ENCODE measurements around the gene KRTAP5-2.
"Not testable (repeated sequence)": the region's sequence is repeated elsewhere in the genome, so short reads cannot be mapped to it uniquely, and the experiment has no call there.

Gene KRTAP5-2, protein sequence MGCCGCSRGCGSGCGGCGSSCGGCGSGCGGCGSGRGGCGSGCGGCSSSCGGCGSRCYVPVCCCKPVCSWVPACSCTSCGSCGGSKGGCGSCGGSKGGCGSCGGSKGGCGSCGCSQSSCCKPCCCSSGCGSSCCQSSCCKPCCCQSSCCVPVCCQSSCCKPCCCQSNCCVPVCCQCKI

DNA sequence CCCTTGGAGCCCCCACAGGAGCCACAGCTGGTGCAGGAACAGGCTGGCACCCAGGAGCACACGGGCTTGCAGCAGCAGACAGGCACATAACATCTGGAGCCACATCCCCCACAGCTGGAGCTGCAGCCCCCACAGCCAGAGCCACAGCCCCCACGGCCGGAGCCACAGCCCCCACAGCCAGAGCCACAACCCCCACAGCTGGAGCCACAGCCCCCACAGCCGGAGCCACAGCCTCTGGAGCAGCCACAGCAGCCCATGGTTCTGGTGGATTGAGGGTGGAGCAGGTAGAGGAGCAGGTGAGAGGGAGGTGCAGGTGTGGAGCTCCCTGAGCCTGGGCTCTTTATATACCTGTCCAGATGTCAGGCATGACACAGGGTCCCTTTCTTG, at the start of gene KRTAP5-2:
Gene KRTAP5-2, minus strand, starts transcription at position 301 of the 387 bp plus-strand sequence. Its CDS starts 44 bp downstream, at position 257.
- no peak for ATAC-seq

DNA sequence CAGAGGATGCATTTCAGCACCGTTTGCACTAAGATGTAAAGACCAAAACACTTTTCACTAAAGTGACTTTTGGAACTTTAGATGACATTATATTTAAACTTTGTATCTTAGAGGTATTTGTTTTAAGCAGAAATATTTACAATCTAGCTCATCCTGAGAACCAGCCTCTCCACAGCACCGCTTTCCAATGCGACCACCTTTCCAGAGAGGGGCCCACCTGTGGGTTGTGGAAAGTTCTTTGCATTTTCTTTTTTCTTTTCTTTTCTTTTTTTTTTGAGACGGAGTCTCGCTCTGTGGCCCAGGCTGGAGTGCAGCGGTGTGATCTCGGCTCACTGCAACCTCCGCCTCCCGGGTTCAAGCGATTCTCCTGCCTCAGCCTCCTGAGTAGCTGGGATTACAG, 48.4 kb upstream of the KRTAP5-2 start:
- ATAC-seq: not testable (repeated sequence)

DNA sequence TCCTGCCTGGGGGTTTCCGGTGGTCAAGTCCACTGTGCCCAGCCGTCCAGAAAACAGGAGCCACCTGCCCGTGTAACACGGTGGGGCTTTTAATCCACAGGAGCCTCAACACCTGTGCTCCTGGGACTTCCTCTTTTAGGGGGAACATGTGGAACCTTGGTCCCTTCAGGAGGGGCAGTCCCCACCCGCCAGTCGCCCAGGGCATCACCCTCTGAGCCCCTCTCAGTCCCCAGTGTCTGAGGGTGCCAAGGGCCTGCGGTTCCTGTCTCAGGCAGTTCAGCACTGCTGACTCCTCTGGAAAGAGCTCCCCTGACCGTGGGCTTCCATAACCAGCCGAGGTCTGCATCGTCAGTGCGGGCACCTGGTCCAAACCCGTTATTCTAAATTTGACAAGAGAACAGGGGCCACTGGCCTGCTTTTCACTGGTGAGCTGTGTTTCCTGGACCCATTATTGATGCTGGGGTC, 47.3 kb upstream of the KRTAP5-2 start:
- no peak for ATAC-seq

DNA sequence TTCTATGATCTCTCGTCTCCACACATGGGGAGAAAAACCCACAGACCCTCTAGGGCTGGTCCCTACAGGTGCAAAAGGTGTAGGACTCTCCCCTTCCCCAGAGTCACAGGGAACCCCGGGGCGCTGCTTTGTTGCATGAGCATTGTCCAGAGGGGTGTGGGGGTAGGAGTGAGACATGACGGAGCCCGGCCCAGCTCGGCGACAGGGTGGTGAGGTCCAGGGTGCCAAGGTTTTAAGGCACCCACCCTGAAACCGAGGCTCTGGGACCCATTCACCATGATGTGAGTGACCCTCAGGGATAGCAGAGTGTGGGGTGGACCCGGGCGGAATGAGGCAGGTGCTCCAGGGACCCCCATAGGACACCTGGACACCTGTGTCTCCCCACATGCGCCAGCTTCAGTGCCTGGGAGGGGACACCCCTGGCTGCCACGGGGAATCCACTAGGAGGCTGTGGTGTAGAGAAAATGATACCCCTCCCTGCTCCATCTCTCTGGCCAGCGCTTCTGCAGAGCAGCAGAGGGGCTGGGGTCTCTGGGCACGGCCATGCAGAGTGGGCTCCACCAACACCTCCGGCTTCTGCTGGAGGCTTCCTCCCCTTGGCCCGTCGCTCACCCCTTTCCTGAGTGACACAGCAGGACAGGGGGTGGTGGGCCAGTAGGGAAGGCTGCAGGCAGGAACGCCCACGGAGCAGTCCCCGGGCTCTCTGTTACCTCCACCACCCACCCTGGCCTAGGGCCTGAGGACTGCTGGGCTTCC, 46.7 kb upstream of the KRTAP5-2 start:
- ATAC-seq: no peak

DNA sequence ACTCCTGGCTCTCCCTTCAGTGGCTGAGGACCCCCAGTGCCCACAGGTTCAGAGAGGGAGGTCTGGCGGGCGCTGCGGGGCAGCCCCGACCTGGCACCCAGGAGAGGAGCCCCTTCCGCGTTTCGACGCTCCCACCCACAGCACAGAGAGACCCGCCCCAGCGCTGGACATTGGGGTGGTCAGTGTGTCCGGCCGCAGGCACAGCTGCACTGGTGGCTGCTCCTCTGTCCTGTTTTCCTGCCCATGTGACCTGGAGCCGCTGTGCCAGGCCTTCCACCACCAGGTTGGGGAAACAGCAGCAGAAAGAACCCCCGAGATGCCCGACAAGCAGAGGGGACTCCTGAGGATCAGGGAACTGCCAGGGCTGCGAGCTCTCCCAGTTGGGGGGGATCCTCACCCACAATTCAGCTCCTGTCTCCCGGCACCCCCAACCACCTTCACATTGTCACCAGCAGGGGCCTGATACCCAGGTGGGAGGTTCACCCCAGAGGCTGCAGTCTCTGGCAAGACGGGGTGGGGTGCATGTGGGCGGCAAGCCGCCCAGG, 45.1 kb upstream of the KRTAP5-2 start:
- ATAC-seq: no peak

DNA sequence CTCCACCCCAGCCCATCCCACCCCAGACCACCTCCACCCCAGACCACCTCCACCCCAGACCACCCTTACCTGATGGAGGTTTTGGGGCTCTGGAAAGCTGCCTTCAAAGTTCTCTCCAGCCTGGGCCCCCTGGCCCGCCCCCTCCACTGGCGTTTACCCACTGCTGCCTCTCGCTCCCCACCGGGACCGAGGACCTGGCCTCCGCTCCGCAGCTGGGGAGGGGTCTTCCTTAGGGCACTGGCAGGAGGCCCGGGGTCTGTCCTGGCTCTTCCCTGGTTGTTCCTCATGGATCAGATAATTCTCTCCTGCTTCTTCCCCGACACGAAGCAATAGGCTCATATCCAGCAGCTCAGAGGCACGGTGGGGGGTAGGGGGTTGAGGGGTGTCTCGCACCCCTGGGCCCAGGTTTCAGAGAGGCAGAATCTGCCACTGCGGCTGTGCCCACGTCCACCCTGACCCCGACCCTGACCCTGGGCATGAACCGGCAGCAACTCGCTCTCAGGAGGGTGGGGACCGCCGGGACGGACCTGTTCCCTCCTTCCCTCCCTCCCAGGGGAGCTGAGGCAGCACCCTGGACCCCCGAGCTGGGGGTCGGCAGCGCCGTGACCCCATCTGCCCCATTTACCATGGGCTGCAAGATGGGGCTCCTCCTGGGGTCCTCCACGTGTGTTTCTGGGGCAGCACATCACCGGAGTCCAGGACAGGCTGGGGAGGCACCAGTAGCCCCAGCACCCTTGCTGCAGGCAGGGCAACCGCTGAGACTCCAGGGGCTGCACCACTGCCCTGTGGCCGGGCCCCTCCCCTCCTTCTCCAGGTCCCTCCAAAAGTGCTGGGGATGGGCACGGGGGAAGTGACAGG, 44.4 kb upstream of the KRTAP5-2 start:
- ATAC-seq: no peak

DNA sequence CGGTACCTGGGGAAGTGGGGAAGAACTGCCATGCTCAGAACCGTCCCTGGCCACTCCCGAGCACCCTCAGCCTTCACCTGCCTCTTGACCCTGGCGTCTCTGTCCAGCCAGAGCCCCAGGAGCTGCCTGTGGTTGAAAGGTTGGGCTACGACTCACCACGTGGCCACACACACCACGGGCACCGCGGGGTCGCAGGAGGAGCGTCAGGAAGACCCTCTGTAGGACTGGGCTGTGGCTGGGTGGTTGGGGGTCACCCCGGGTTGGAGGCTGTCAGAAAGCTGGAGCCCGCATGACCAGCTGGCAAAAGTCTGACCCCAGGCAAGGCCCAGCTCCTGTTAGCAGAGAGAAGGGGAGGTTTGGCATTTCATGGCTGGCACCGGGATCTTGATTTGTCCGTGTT, 43.0 kb upstream of the KRTAP5-2 start:
- no peak for ATAC-seq

DNA sequence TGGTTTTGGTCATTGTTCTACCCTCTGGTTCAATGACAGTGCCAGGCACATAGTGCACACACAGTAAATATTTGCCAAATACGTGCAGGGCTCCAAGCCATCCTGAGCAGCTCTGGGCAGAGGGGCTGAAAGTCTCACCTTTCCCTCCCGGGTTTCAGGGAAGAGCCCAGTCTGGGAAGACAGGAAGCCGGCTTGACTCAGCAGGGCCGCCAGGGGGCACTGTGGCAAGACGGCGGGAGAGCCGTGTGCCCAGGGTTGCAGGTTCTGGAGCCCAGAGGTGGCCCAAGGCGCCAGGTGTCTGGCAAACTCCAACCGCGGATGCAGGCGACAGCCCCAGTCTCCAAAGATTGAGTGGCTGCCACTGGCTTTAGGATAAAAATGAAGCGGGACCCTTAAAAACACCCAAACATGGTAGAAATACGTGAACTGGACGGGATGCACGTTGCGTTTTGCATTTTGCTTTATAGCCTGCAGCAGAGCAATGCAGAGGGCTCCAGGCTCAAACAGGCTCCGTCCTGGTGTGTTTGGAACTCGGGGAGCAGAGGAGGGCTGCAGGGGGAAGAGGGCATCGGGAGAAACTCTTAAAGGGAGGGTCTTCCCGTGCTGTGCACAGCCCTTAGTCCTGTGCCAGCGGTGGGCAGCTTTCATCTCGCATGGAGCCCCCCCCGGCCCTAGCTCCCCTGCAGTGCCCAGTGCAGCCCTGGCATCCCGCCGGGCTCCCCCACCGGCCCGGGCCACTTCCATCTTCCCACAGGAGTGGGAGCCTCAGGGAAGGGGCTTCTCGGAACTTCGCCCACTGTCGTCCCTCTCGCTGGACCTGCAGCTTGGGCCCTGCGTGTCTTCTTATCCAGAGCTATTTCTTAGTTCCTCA, 42.2 kb upstream of the KRTAP5-2 start:
- ATAC-seq: no peak

DNA sequence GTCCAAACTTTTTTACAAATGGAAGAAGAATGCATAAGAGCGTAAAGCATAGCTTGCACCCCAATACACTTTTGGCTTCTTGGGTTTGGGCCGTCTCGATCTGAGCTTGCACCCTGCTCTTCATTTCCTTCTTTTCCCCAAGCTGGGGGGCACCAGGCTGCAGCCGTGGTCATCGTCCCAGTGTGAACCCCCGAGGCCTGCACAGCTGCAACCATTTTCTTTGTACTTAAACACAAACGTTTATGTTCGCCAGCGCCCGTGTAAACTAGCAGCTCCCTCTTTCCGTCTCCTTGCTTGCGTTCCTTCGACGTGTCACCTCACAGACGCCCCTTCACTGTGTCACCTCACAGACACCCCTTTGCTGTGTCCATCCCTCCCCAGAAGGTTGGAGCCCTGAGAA, 41.6 kb upstream of the KRTAP5-2 start:
- no peak for ATAC-seq

DNA sequence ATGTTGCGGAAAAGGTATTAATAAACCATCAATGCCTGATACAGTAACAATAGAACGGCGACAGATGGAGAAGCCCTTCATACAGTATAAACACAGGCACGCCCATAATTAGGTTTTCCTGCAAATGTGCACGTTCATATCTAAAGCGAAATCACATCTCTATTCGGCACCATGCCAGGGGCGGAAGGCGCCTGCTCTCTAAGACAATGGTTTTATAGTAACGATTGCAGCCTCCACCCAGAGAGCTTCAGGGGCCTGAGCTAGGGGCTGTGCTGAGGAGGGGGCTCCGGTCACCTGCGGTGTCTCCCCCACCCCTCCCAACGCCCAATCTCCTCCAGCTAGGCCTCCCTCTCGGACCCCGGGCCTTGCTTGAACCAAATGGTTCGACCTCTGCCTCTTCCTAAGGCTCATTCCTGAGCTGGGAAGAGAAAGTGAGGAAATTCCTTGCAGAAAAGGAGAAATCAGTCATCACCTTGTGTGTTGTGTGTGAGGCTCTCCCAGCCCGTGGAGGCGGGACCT, 41.1 kb upstream of the KRTAP5-2 start:
- no peak for ATAC-seq

DNA sequence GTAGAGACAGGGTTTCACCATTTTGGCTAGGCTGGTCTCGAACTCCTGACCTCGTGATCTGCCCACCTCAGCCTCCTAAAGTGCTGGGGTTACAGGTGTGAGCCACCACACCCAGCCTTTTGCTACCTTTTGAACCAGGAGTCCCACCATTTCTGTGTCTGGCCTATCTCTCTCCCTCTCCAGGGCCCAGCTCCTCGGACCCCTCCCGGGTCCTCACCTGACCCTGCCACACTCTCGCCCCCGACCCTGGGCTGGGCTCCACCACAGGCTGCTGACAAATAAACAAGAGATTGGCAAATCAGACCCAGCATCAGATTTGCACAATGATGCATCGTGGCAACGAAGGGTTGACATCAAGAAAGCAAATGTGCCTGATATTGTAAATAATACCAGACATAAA, 40.2 kb upstream of the KRTAP5-2 start:
- ATAC-seq: no peak

DNA sequence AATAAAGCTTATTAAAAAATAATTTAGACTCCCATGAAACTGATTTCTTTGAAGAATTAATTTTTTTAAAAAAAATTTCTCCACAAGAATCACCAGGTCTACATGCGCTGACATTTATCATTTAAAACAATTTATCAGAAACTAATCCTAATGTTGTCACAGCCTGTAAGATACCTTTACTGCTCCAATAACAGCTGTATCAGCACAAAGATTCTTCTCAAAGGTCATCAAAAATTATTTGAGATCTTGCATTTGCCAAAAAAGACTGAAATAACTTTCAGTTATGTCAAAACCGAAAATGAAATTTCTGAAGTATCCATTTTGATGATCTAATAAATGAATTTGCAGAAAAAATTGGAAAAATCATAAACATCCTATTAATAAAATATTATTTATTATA, 39.5 kb upstream of the KRTAP5-2 start:
- no peak for ATAC-seq

DNA sequence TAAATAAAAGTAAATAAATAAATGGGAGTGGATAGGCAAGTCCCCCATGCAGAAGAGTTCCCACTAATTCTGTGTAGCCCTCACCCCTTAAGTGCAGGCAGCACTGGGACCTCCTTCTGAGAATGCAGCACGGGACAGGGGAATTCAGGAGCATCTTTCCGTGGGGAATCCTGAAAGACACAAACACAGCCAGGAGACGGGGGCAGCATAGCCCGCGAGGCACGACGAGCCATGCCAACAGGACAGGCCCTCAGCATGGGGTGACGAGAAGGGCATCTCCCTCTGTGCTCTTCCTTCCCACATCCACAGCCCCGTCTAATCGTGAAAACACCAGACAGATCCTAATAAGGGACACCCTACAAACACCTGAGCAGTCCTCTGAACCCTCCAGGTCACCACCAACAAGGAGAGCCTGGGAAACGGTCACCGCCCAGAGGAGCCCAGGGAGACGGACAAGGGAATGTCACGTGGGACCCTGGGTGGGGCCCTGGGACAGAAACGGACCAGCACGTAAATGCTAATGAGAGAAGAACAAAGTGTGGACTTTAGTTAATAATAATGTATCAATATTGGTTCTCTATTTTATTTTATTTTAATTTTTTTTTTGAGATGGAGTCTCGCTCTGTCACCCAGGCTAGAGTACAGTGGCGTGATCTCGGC, 38.3 kb upstream of the KRTAP5-2 start:
- ATAC-seq: no peak

DNA sequence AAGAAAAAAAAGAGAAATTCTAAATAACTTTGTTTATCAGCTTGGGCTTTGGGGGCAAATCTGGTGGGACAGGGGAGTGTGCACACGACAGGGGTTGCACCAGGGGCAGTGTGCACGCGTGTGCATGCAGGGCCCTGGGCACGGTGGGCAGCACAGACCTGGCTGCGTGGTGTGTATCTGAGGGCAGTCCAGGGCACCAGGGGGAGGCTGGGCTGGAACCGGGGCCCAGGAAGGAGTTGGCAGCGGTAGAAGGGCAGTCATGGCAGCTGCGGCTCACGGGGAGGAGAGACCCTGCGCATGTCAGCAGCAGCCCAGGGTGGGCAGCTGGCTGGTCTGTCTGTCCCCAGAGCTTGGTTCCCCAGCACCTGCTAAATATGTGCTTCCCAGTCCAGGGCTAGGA, 35.8 kb upstream of the KRTAP5-2 start:
- no peak for ATAC-seq

DNA sequence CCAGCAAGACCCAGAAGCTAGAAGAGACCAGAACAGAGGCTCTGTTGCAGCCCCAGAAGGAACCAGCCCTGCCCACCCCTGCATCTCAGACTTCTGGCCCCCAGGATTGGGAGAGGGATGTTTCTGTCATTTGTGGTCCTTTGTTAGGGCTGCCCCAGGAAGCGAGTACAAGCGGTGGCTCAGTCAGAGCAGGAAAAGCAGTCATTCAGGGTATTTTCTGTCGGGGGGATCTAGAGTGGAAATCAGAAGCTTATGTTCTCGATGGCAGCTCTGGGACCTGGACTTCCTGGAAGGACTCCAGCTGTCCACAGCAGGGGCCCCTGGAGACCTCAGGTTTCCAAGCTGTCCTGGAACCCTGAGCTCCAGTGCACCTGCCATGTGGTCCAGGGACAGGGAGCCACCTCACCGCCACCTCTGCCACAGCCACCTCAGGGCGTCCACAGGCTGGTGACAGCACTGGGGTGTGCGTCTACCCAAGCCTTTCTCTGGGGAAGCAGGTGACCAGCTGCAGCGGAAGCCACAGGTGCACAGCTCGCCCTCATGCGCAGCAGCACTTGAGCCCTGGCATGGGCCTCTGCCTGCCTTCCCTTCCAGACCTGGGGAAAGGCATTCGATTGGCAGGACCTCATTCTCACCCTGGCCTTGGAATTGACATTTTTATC, 34.1 kb upstream of the KRTAP5-2 start:
- ATAC-seq: no peak

DNA sequence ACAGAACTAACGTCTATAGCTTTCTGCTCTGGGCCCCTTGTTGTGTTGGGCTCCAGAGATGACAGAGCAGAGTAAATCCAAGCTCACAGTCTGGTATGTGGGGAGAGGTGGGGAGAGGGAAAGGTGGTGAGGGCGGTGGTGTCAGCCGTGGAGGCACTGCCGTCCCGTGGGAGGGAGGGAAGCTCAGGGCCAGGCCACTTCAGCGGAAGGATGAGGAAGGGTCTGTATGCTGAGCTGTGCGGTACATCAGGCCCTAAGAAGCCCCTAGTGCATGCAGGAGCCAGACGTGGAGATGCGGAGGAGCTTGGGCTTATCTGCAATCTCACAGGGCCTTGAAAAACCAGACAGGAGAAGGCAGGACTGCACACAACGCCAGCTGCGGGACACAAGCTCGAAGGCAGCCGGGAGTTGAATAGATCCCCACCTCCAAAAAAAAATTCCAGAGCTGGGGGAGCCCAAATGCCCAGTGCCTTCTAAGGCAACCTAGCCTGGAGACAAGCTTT, 33.0 kb upstream of the KRTAP5-2 start:
- ATAC-seq: no peak

DNA sequence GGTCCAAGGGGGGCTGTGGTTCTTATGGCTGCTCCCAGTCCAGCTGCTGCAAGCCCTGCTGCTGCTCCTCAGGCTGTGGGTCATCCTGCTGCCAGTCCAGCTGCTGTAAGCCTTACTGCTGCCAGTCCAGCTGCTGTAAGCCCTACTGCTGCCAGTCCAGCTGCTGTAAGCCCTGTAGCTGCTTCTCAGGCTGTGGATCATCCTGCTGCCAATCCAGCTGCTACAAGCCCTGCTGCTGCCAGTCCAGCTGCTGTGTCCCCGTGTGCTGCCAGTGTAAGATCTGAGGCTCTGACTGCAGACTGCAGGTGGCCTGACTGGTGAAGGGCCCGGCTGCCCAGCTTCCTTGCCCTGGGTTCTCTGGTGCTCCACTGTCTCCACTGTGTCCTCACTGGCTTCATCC, 32.2 kb upstream of the KRTAP5-2 start:
- ATAC-seq: no peak

DNA sequence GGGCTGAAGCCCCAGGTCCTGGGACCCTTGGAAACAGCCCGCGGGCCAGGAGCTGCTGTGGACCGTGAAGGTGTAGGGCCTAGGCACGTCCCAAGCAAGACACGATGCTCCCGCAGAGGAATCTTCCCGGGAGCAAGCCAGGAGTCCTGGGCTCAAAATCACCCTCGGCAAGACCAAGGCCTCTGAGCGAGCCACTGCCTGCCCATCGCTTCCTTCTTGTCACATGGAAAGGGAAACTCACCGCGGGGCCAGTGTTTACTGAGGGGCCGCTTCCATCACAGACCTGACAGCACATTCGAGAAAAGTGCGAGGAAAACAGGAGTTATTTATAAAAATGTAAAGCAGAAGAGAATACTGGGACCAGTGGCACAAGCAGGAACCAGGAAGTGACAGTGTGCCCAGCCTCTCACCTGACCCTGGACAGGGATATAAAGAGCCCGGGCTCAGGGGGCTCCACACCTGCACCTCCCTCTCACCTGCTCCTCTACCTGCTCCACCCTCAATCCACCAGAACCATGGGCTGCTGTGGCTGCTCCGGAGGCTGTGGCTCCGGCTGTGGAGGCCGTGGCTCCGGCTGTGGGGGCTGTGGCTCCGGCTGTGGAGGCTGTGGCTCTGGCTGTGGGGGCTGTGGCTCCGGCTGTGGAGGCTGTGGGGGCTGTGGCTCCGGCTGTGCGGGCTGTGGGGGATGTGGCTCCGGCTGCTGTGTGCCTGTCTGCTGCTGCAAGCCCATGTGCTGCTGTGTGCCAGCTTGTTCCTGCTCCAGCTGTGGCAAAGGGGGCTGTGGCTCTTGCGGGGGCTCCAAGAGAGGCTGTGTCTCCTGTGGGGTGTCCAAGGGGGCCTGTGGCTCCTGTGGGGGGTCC, 31.5 kb upstream of the KRTAP5-2 start, which contains the start of gene KRTAP5-5:
Gene KRTAP5-5, plus strand, starts transcription at position 450 of the 860 bp plus-strand sequence. Its CDS starts 66 bp downstream, at position 516.
- no peak for ATAC-seq

Data from activated CD4-positive, CD25-positive, alpha-beta regulatory T cell treated with anti-CD3 and anti-CD28 coated beads, Interleukin-2, amount 50 U/mL, for 24 hours (primary cell).